ENCODE results near the gene IFI27L1.

DNA sequence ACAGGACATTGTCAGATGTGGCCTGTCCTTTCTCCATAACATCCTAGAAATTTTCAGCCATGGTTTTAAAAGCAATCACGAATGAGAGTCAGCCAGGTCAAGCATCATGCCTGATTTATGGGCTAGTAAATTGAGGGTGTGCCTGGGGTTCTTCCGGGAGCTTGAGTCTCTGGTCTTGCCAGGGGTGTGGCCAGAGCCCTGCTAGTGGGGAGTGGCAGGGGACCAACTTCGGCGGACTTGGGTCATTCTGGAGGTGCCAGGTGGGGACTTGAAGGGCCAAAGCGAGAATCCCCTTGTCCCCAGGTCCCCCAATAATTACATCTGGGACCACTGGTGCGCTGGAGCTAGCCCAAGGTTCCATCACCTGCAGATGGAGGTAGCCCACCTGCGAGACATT lies 49.2 kb upstream of the IFI27L1 start:
- TF ChIP-seq, protein P1, sequence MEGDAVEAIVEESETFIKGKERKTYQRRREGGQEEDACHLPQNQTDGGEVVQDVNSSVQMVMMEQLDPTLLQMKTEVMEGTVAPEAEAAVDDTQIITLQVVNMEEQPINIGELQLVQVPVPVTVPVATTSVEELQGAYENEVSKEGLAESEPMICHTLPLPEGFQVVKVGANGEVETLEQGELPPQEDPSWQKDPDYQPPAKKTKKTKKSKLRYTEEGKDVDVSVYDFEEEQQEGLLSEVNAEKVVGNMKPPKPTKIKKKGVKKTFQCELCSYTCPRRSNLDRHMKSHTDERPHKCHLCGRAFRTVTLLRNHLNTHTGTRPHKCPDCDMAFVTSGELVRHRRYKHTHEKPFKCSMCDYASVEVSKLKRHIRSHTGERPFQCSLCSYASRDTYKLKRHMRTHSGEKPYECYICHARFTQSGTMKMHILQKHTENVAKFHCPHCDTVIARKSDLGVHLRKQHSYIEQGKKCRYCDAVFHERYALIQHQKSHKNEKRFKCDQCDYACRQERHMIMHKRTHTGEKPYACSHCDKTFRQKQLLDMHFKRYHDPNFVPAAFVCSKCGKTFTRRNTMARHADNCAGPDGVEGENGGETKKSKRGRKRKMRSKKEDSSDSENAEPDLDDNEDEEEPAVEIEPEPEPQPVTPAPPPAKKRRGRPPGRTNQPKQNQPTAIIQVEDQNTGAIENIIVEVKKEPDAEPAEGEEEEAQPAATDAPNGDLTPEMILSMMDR (IDR thresholded peaks at IDR 0.05), result no peak
- TF ChIP-seq POLR2A (IDR thresholded peaks at IDR 0.05), result no peak

All from lower leg skin (tissue), 3 donors.